Left ventricle myocardium inferior (tissue), 1 donor: ENCODE data around the gene PANK4. TPM values are rescaled to one million over a fixed set of nuclear protein-coding genes. Genes with fewer than 3 reads are reported as not detected.

ENCODE experiments used
- DNase-seq: peaks from one replicate; pipeline ENCODE4 v3.0.0-alpha.2; 2020
- H3K27ac ChIP-seq: fragments of 200-600 bp; replicated peaks from 2 replicates; pipeline ENCODE4 v1.8.0; 2021
- H3K27me3 ChIP-seq: fragments of 200-600 bp; 2 replicates; pipeline ENCODE4 v1.8.0; 2021; ENCODE audit warnings: low read depth
- H3K36me3 ChIP-seq: fragments of 200-600 bp; 2 replicates; pipeline ENCODE4 v1.8.0; 2021
- H3K4me1 ChIP-seq: fragments of 200-600 bp; 2 replicates; pipeline ENCODE4 v1.8.0; 2021
- H3K4me3 ChIP-seq: fragments of 200-600 bp; 2 replicates; pipeline ENCODE4 v1.8.0; 2021; ENCODE audit warnings: mild to moderate bottlenecking, moderate library complexity
- H3K9me3 ChIP-seq: fragments of 200-600 bp; replicated peaks from 2 replicates; pipeline ENCODE4 v1.8.0; 2021
- intact Hi-C: fragments of 100-400 bp; cut with micrococcal nuclease; formaldehyde crosslinking; loops from one replicate; pipeline ENCODE4 v1.11.0; 2022
- total RNA-seq: library from RNA; stranded (reverse); fragmentation: NEBNext Ultra II Directional; extraction: Animal tissue kit (Norgen Biotek cat#: 25700); gene quantifications from one replicate; pipeline ENCODE4 v1.2.1, GENCODE V29; 2021
- TF ChIP-seq, protein P1 (sequence below): fragments of 200-600 bp; IDR thresholded peaks from 2 replicates; pipeline ENCODE4 v1.8.0; 2021; ENCODE audit warnings: antibody characterized with exemption, mild to moderate bottlenecking, borderline replicate concordance
- donor health status: DM: no; HTN: yes; CAD: no; lungs with severe emphysema.

The PANK4 gene
- total RNA-seq, 1 donor from 2014 or later: 42.8 TPM

DNA sequence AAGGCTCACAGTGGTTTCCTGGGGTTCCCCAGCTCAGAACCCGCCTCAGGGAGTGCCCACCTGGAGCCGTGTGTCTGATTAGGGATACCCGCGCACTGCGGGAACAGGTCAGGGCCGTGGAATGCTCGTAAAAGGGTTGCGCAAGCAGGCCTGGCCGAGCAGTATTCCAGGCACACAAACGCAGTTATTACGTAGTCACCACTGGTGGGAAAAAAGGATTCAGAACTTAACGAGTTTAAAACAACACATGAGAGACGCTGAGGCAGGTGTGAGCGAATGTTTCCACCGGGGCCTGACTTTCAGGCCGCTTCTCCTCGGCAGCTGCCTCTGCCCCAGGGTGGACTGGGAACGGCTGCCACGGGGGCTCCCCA, 32.1 kb downstream of the PANK4 start:
- no peak overlapping the region for H3K27ac ChIP-seq
- no peak for DNase-seq
- H3K4me3 ChIP-seq: no peak overlapping the region
- intact Hi-C loops: no loop called here
- no peaks in the 10 kb centered on the region for H3K4me1 ChIP-seq
- H3K36me3 ChIP-seq: no peaks in the 10 kb centered on the region
- peaks cover 59% of the 10 kb centered on the region for H3K27me3 ChIP-seq
- TF ChIP-seq, protein P1, sequence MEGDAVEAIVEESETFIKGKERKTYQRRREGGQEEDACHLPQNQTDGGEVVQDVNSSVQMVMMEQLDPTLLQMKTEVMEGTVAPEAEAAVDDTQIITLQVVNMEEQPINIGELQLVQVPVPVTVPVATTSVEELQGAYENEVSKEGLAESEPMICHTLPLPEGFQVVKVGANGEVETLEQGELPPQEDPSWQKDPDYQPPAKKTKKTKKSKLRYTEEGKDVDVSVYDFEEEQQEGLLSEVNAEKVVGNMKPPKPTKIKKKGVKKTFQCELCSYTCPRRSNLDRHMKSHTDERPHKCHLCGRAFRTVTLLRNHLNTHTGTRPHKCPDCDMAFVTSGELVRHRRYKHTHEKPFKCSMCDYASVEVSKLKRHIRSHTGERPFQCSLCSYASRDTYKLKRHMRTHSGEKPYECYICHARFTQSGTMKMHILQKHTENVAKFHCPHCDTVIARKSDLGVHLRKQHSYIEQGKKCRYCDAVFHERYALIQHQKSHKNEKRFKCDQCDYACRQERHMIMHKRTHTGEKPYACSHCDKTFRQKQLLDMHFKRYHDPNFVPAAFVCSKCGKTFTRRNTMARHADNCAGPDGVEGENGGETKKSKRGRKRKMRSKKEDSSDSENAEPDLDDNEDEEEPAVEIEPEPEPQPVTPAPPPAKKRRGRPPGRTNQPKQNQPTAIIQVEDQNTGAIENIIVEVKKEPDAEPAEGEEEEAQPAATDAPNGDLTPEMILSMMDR: no peak
- no peaks in the 10 kb centered on the region for H3K9me3 ChIP-seq

DNA sequence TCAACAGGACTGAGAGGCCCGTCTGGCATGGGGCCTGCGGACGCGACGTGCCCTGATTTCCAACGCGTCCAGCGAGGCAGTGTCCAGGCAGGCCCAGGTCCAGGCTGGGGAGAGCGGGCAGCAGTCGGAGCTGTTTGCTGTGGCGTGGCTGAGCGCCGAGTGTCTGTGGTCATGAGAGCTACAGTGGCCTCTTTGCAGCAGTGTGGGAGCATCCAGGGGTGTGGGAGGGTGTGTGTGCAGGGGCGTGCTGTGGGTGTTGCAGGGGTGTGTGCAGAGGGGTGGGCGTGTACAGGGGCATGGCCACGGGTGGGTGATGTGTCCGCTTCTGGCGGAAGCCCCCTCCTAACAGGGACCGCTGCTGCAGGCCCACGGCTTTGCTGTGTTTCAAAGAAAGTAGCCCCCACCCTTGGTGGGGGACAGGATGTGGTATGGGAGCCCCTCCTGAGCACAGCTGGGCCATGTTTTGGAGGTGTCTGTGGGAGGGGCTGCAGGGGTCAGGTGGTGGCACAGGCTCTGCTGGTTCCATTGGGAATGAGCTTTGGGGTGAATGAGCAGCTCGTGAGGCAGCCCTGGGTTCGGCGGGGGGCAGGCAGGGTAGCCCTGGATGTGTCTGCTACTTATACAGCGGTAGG, 32.6 kb downstream of the PANK4 start:
- Histone ChIP-seq H3K27me3 (peaks cover 54% of the 10 kb centered on the region), H3K9me3 (peaks cover 3% of the 10 kb centered on the region), H3K27ac (no peak overlapping the region), H3K4me1 (no peaks in the 10 kb centered on the region), H3K36me3 (no peaks in the 10 kb centered on the region), H3K4me3 (no peak overlapping the region)
- intact Hi-C loops: no loop called here
- TF ChIP-seq, protein P1: no peak
- DNase-seq: no peak

DNA sequence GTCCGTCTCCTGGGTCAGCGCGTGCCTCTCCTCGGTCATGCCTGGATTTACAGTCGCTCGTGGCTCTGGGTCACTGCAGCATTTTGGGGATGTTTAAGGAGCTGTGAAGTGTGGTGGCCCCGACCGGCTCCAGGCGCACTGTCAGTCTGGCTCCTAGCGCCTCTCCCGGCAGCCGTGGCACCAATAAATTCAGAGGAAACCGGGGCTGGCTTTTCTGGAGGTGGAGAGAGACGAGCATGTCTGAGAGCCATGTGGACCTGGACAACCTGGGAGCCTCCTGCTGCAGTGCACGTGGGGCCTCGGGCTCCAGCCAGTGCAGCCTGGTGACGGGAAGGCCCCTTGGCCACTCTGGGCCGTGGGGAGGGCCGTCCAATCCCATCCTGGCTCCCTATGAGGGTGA, 33.2 kb downstream of the PANK4 start:
- no peak for DNase-seq
- intact Hi-C loops: no loop called here
- H3K27me3 ChIP-seq: peaks cover 49% of the 10 kb centered on the region
- H3K27ac ChIP-seq: no peak overlapping the region
- H3K9me3 ChIP-seq: peaks cover 9% of the 10 kb centered on the region
- no peak overlapping the region for H3K4me3 ChIP-seq
- no peaks in the 10 kb centered on the region for H3K36me3 ChIP-seq
- no peaks in the 10 kb centered on the region for H3K4me1 ChIP-seq
- TF ChIP-seq, protein P1: no peak

DNA sequence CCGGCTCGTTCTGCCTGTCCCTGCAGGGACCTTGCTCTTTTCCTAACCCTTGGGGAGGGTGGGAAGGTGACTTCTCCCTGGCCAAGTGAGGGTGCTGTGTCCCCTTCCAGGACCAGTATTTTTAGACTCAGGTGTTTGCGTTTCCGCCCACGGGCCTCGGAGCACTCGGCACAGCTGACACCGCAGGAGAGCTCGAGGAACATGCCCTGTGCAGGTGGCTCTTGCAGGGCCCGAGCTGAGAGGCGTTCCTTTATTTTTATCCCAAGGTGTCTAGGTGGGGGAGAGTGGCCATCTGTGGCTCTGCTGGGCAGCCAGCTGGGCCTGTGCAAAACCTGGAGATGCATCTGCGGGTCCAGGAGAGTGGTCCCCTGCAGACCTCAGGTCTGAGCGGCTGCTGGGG, 34.3 kb downstream of the PANK4 start:
- Histone ChIP-seq H3K4me3 (no peak overlapping the region), H3K9me3 (peaks cover 12% of the 10 kb centered on the region), H3K27ac (no peak overlapping the region), H3K36me3 (no peaks in the 10 kb centered on the region), H3K4me1 (no peaks in the 10 kb centered on the region), H3K27me3 (peaks cover 40% of the 10 kb centered on the region)
- intact Hi-C loops: no loop called here
- DNase-seq: no peak
- TF ChIP-seq, protein P1: no peak

DNA sequence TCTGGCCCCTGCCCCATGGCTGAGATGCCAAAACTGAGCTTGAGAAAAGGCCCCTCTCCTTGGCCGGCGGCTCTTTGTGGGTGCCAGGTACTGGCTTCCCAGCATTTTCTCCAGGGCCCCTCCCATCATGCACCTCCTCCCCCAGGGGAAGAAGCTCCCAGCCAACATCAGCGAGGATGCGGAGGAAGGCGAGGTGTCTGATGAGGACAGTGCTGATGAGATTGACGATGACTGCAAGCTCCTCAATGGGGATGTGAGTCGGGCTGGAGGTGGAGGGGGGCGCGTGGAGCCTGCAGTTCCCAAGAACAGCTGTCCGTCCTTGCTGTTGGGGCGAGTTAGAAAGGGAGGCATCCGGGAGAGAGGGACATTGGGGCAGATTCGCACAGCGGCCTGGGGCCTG, 36.8 kb downstream of the PANK4 start:
- H3K27me3 ChIP-seq: peaks cover 43% of the 10 kb centered on the region
- intact Hi-C loops: no loop called here
- no peak for DNase-seq
- no peak overlapping the region for H3K27ac ChIP-seq
- H3K9me3 ChIP-seq: peaks cover 12% of the 10 kb centered on the region
- H3K4me1 ChIP-seq: no peaks in the 10 kb centered on the region
- H3K4me3 ChIP-seq: no peak overlapping the region
- H3K36me3 ChIP-seq: no peaks in the 10 kb centered on the region
- TF ChIP-seq, protein P1: no peak

DNA sequence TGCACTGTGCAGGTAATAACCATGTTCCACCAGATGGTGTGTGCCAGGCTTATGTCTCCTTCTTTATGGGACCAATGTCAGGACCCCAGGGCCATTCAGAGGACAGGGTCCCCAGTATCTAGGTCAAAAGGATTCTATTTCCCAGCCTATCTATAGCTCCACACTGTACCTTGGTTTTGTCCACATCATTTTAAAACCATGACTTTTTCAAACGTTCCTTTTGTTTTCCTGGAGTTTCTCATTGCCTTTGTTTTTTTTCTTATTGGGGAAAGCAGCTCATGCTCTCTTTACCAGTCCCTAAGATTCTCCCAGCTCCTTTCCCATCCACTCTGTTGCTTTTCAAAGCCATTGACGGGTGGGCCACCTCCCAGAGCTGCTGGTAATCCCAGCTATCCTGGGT, 37.7 kb downstream of the PANK4 start:
- no peaks in the 10 kb centered on the region for H3K36me3 ChIP-seq
- no peak overlapping the region for H3K27ac ChIP-seq
- no peak for DNase-seq
- TF ChIP-seq, protein P1: no peak
- intact Hi-C loops: no loop called here
- H3K9me3 ChIP-seq: peaks cover 12% of the 10 kb centered on the region
- H3K27me3 ChIP-seq: peaks cover 43% of the 10 kb centered on the region
- H3K4me1 ChIP-seq: no peaks in the 10 kb centered on the region
- H3K4me3 ChIP-seq: no peak overlapping the region
